HepG2 (cell line): Measurements from ENCODE around the gene ZNF213. TPM values are rescaled to one million over a fixed set of nuclear protein-coding genes. Genes with fewer than 3 reads are reported as not detected.

Experiments used
- HNRNPLL ChIP-seq: fragments of 200-400 bp; formaldehyde crosslinking; IDR thresholded peaks from 2 replicates; pipeline ENCODE4 v1.6.1; 2017; ENCODE audit warnings: mild to moderate bottlenecking, low read depth, low read length; ENCODE audit not compliant: poor library complexity, severe bottlenecking
- HOXA5 ChIP-seq: sonication (generic); formaldehyde crosslinking; IDR thresholded peaks from 2 replicates; pipeline ENCODE4 v1.4.0; 2020; ENCODE audit warnings: missing genetic modification reagents
- KLF9 ChIP-seq: IDR thresholded peaks from 2 replicates; pipeline ENCODE4 v1.6.1; 2016; ENCODE audit warnings: low read depth
- MYC ChIP-seq: sonication (generic); formaldehyde crosslinking; IDR thresholded peaks from 2 replicates; pipeline ENCODE4 v1.9.0; 2021; ENCODE audit warnings: missing genetic modification reagents, borderline replicate concordance
- NCOA5 ChIP-seq: sonication (generic); formaldehyde crosslinking; IDR thresholded peaks from 2 replicates; pipeline ENCODE4 v1.4.0; 2020; ENCODE audit warnings: missing genetic modification reagents
- PRDM10 ChIP-seq: sonication (generic); formaldehyde crosslinking; IDR thresholded peaks from 2 replicates; pipeline ENCODE4 v1.4.0; 2020; ENCODE audit warnings: low read depth, missing genetic modification reagents
- PTBP1 ChIP-seq: fragments of 200-400 bp; formaldehyde crosslinking; IDR thresholded peaks from 2 replicates; pipeline ENCODE4 v1.6.1; 2018; ENCODE audit warnings: low read length, low read depth; ENCODE audit not compliant: poor library complexity, severe bottlenecking
- RBFOX2 ChIP-seq: fragments of 200-400 bp; formaldehyde crosslinking; IDR thresholded peaks from 2 replicates; pipeline ENCODE4 v1.6.1; 2017; ENCODE audit warnings: low read depth, mild to moderate bottlenecking, low read length
- SALL1 ChIP-seq: sonication (generic); formaldehyde crosslinking; IDR thresholded peaks from 2 replicates; pipeline ENCODE4 v1.8.0; 2022; ENCODE audit warnings: mild to moderate bottlenecking, missing genetic modification reagents
- SP2 ChIP-seq: sonication (generic); formaldehyde crosslinking; IDR thresholded peaks from 2 replicates; pipeline ENCODE4 v1.5.1; 2020; ENCODE audit warnings: mild to moderate bottlenecking, missing genetic modification reagents
- TCF7 ChIP-seq: sonication (generic); IDR thresholded peaks from 2 replicates; pipeline ENCODE4 v1.6.1; 2016; ENCODE audit warnings: antibody characterized with exemption, low read depth
- TOE1 ChIP-seq: sonication (generic); formaldehyde crosslinking; IDR thresholded peaks from 2 replicates; pipeline ENCODE4 v1.4.0; 2020; ENCODE audit warnings: mild to moderate bottlenecking, missing genetic modification reagents
- YEATS4 ChIP-seq: sonication (generic); formaldehyde crosslinking; IDR thresholded peaks from 2 replicates; pipeline ENCODE4 v1.4.0; 2020; ENCODE audit warnings: missing genetic modification reagents, borderline replicate concordance
- YY1 ChIP-seq: IDR thresholded peaks from 2 replicates; pipeline ENCODE4 v1.6.1; 2011; ENCODE audit warnings: low read length, low read depth, moderate library complexity, mild to moderate bottlenecking; ENCODE audit not compliant: insufficient read depth, insufficient replicate concordance
- ZC3H13 ChIP-seq: sonication (generic); formaldehyde crosslinking; IDR thresholded peaks from 2 replicates; pipeline ENCODE4 v1.8.1; 2023; ENCODE audit warnings: mild to moderate bottlenecking, missing genetic modification reagents, moderate library complexity
- ZFP36L2 ChIP-seq: sonication (generic); formaldehyde crosslinking; IDR thresholded peaks from 2 replicates; pipeline ENCODE4 v1.4.0; 2020; ENCODE audit warnings: missing genetic modification reagents
- ZNF224 ChIP-seq: sonication (generic); formaldehyde crosslinking; IDR thresholded peaks from 2 replicates; pipeline ENCODE4 v1.5.0; 2020; ENCODE audit warnings: mild to moderate bottlenecking, missing genetic modification reagents
- ZNF546 ChIP-seq: sonication (generic); formaldehyde crosslinking; conservative IDR thresholded peaks from 2 replicates; pipeline ENCODE4 v1.8.1; 2023; ENCODE audit warnings: mild to moderate bottlenecking, missing genetic modification reagents
- ZNF768 ChIP-seq: sonication (generic); formaldehyde crosslinking; IDR thresholded peaks from 2 replicates; pipeline ENCODE4 v1.4.0; 2020; ENCODE audit warnings: missing genetic modification reagents
- ZNF850 ChIP-seq: sonication (generic); formaldehyde crosslinking; conservative IDR thresholded peaks from 2 replicates; pipeline ENCODE4 v1.9.0; 2021; ENCODE audit warnings: mild to moderate bottlenecking, missing genetic modification reagents
- ZSCAN30 ChIP-seq: sonication (generic); formaldehyde crosslinking; IDR thresholded peaks from 2 replicates; pipeline ENCODE4 v1.5.0; 2020; ENCODE audit warnings: mild to moderate bottlenecking, missing genetic modification reagents
- polyA plus RNA-seq, 8 experiments: library from polyadenylated mRNA; depleted of rRNA in 3 of 8; stranded (reverse) in 7 of 8; unstranded in 1 of 8; fragments of >200 nt; fragmentation: Illumina TruSeq in 4 of 8; extraction: Trizol in 4 of 8; gene quantifications; 2 replicates each; pipeline versions ENCODE4 v1.2.1 to v1.2.3, GENCODE V29; 2011 to 2016; ENCODE audit warnings: low read depth in 4 of 8, missing spikeins in 1 of 8, mixed read lengths in 1 of 8; ENCODE audit not compliant: insufficient read depth in 1 of 8
- total RNA-seq, 5 experiments: library from RNA; depleted of rRNA; stranded (reverse); fragments of >200 nt; fragmentation: Illumina TruSeq; extraction: Trizol; gene quantifications; 2 replicates each; pipeline ENCODE4 v1.2.3, GENCODE V29; 2016; ENCODE audit warnings: low read depth in 1 of 5
- TF ChIP-seq, protein P1 (sequence below): sonication (generic); formaldehyde crosslinking; IDR thresholded peaks from 2 replicates; pipeline ENCODE4 v1.8.0; 2022; ENCODE audit warnings: missing genetic modification reagents, mild to moderate bottlenecking, moderate library complexity, borderline replicate concordance
- TF ChIP-seq, protein P2 (sequence below): sonication (generic); formaldehyde crosslinking; IDR thresholded peaks from 2 replicates; pipeline ENCODE4 v1.4.0; 2020; ENCODE audit warnings: missing genetic modification reagents

The ZNF213 gene
- total and polyA plus RNA-seq, 2 of the 13 experiments (the other 11 are each of a cell fraction or from before 2014, with no cell fraction given) = 0.59 to 0.97 TPM

- TF ChIP-seq PRDM10 (CRISPR knock-in tag) (no peak), SP2 (peak; percentile 92), HOXA5 (CRISPR knock-in tag) (no peak), HNRNPLL (no peak), NCOA5 (no peak), SALL1 (CRISPR knock-in tag) (no peak; the same call in 1 of the 2 replicates), ZNF768 (CRISPR knock-in tag) (peak; percentile 59; the same call in 1 of the 2 replicates), ZC3H13 (no peak), YEATS4 (CRISPR knock-in tag) (peak; percentile 62; the same call in 1 of the 2 replicates), TOE1 (no peak), YY1 (peak; percentile 56), MYC (CRISPR knock-in tag) (no peak; the same call in 1 of the 2 replicates), ZSCAN30 (CRISPR knock-in tag) (no peak), KLF9 (no peak), TCF7 (no peak), PTBP1 (no peak), RBFOX2 (peak; percentile 69), ZNF546 (CRISPR knock-in tag) (no peak), ZNF850 (CRISPR knock-in tag) (no peak), ZFP36L2 (CRISPR knock-in tag) (no peak), ZNF224 (CRISPR knock-in tag) (no peak)
- TF ChIP-seq, protein P1, sequence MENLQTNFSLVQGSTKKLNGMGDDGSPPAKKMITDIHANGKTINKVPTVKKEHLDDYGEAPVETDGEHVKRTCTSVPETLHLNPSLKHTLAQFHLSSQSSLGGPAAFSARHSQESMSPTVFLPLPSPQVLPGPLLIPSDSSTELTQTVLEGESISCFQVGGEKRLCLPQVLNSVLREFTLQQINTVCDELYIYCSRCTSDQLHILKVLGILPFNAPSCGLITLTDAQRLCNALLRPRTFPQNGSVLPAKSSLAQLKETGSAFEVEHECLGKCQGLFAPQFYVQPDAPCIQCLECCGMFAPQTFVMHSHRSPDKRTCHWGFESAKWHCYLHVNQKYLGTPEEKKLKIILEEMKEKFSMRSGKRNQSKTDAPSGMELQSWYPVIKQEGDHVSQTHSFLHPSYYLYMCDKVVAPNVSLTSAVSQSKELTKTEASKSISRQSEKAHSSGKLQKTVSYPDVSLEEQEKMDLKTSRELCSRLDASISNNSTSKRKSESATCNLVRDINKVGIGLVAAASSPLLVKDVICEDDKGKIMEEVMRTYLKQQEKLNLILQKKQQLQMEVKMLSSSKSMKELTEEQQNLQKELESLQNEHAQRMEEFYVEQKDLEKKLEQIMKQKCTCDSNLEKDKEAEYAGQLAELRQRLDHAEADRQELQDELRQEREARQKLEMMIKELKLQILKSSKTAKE = peak; percentile 36; the same call in 1 of the 2 replicates
- TF ChIP-seq, protein P2, sequence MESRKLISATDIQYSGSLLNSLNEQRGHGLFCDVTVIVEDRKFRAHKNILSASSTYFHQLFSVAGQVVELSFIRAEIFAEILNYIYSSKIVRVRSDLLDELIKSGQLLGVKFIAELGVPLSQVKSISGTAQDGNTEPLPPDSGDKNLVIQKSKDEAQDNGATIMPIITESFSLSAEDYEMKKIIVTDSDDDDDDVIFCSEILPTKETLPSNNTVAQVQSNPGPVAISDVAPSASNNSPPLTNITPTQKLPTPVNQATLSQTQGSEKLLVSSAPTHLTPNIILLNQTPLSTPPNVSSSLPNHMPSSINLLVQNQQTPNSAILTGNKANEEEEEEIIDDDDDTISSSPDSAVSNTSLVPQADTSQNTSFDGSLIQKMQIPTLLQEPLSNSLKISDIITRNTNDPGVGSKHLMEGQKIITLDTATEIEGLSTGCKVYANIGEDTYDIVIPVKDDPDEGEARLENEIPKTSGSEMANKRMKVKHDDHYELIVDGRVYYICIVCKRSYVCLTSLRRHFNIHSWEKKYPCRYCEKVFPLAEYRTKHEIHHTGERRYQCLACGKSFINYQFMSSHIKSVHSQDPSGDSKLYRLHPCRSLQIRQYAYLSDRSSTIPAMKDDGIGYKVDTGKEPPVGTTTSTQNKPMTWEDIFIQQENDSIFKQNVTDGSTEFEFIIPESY (CRISPR knock-in tag) = 0 out of 2 replicates have a peak, but pooled peaks have one; percentile 10
Measured at GRCh38 chr16:3134338-3135125, at the start of gene ZNF213 (continued).
